DMS 273 (cell line): Measurements from ENCODE around the gene AUH.

ENCODE experiments used
- DNase-seq: peaks from one replicate; lab custom pipeline; 2025; ENCODE audit not compliant: unreplicated experiment; lab: John Stamatoyannopoulos, UW

Gene AUH

GRCh38 chr9:91177081-91177480 lies 184.6 kb downstream of the AUH start:
- no peak for DNase-seq

DNA sequence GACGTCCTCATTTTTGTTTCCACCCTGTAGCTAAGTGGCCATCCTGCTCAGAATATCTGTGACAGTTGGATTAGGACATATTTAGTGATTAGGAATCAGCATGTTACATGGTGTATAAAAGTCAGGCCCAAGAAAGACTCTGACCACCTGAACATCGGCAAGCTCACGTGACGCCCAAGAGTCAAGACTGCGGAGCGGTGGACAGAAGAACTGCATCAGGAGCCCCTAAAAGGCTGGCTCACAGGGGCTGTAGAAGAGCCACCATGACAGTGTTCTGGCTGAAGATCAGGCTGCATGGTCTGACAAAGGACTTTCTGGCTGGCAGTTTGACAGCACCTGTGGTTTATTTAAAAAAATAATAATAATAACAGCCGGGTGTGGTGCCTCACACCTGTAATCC lies 185.3 kb downstream of the AUH start:
- DNase-seq, result no peak

DNA sequence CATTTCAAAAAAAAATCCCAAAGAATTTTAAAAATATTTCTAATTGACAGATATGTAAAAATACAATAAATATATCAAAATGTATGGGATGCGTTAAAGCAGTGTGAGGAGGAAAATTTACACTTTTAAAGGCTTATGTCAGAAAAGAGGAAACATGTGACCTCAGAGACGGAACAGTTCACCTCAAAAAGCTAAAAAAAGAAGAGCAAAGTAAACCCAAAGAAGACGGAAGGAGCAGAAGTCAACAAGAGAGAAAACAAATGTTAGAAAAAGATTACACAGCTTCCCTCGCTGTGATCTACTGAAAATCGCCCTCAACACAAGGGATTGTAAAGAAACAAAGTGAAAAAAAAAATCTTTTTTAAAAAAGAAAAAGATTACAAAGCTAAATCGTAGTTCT lies 186.9 kb downstream of the AUH start:
- no peak for DNase-seq

DNA sequence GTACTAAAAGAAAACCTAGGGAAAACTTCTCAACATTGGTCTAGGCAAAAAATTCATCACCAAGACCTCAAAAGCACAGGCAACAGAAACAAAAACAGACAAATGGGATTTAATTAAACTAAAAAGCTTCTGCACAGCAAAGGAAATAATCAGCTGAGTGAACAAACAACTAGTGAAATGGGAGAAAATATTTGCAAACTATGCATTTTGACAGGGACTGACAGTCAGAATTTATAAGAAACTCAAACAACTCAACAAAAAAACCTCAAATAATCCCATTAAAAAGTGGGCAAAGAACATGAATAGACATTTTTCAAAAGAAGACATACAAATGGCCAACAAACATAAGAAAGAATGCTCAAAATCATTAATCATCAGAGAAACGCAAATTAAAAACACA lies 189.4 kb downstream of the AUH start:
- no peak for DNase-seq

DNA sequence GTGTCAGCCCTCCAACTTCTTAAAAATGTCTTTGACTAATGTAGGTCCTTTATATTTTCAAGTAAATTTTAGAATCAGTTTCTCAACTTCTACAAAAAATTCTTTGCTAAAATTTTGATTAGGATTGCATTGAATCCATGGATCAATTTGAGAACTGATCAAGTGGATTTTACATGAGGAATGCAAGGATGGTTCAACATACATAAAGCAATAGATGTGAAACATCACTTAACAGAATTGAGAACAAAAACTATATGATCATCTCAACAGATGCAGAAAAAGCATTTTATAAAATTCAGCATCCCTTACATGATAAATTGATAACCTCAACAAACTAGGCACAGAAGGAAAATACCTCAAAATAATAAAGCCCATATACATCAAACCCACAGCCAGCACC lies 190.8 kb downstream of the AUH start:
- DNase-seq, result no peak

DNA sequence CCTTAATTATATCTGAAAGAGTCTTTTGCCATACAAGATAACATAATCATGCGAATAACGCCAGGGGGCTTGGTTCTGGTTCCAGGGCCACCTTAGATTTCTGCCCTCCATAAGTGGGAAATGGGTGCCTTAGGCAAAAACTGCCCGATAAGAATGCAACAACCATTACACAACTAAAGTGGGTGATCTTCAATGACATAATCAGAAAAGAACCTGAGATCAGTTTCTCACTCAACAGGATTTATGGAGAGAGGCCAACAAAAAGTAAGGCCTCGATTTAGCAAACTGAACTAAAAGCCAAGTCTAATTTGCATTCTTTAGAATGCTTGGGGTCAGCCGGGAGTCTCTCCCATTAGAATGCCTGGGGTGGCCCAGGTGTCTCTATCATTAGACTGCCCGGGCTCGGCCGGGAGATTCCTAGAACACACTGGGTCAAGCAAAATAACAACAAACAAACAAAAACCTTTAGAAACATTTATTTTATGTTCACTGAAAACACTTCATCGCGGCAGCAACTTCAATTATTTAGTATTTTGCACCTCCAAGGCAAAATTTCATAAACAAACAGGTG lies 194.8 kb downstream of the AUH start:
- no peak for DNase-seq

DNA sequence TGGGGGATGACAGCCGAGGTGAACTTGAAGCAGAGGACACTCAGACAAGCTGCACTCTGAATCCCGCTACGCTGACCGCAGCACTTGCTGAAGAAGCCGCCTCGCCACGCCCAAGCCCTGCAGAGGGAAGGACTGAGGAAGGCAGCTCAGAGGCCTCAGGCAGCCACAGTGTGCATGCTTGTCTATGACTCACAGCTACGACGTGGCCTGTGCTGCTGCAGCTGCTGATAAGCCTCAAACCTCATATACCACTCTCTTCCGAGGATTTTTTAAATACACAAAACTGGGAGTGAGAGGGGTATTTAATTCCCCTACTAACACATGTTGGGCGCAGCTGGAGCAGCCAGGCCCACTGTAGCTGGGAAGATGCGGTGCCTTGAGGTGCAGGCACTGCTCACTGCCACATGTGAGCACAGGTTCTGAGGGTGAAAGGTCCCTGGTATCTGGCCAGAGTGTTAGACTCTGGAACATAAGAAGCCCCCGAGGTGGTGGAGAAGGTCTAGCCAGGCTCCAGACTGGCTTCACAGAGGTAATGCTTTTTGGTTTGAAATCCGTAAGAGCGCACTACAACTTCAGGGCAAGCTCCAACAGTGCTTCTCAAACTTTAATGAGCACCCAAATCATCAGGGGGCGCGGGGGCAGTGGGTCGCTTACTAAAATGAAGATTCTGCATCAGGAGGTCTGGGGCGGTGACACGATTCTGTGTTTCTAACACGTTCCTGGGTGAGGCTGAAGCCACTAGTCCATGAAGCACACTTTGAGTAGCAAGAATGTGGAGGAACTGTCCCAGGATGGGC lies 196.8 kb downstream of the AUH start:
- DNase-seq, result no peak
